Mammary epithelial cell (primary cell): ENCODE data around the gene RDH13.

Source experiments
- EZH2 ChIP-seq: IDR thresholded peaks from 2 replicates; pipeline ENCODE4 v1.6.1; 2012; ENCODE audit warnings: low read length, inconsistent platforms, borderline replicate concordance
- TF ChIP-seq, protein P1 (sequence below), 2 donors: IDR thresholded peaks in 1 of 2; conservative IDR thresholded peaks in 1 of 2; 2 replicates each; pipeline ENCODE4 v1.5.1; 2011 to 2012; ENCODE audit warnings: inconsistent platforms in 2 of 2, low read length in 2 of 2, mild to moderate bottlenecking in 2 of 2, control low read depth in 1 of 2, low read depth in 1 of 2; ENCODE audit not compliant: insufficient read depth in 1 of 2; ENCODE audit errors: extremely low read depth in 1 of 2

DNA sequence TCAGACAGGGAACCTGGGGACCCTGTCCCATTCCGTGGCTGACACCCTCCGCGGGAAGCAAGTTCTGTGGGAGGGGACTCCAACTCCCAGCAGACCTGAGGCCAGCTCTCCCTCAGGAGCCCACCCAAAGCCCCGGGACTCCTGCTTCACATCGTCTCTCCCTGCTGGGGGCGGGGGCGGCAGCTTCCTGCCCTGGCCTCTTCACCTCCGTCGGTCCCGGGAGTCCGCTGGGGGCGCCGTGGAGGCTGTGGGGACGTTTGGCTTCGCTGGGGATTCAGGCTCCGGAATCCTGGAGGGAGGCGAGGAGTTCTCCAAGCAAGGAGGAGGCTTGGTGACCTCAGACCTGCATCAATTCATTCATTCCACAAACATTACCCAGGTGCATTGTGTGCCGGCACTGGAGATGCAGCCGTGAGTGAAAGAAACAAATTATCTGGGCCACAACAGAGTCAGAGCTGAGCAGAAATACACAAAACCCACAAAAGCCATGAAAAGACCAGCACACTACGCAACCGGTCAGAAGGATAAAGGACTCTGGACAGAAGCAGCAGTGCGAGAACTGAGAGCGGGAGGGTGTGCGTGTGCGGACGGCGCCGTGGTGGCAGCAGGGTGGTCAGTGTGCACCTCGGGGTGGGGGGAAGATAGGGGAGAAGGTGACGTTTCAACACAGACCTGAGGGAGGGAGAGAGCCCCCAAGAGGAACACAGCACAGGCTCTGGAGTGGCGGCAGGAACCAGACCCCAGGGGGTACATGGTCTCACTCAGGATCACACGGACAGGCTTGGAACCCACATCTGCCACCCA is 31.7 kb upstream of the RDH13 start:
- TF ChIP-seq, protein P1, sequence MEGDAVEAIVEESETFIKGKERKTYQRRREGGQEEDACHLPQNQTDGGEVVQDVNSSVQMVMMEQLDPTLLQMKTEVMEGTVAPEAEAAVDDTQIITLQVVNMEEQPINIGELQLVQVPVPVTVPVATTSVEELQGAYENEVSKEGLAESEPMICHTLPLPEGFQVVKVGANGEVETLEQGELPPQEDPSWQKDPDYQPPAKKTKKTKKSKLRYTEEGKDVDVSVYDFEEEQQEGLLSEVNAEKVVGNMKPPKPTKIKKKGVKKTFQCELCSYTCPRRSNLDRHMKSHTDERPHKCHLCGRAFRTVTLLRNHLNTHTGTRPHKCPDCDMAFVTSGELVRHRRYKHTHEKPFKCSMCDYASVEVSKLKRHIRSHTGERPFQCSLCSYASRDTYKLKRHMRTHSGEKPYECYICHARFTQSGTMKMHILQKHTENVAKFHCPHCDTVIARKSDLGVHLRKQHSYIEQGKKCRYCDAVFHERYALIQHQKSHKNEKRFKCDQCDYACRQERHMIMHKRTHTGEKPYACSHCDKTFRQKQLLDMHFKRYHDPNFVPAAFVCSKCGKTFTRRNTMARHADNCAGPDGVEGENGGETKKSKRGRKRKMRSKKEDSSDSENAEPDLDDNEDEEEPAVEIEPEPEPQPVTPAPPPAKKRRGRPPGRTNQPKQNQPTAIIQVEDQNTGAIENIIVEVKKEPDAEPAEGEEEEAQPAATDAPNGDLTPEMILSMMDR (conservative IDR thresholded peaks at IDR 0.05 in 1 of 2, IDR thresholded peaks at IDR 0.05 in 1 of 2; ENCODE audit: extremely low read depth in 1 of 2, insufficient read depth in 1 of 2, low read depth in 1 of 2, low read length in 2 of 2): no peak
- no peak for TF ChIP-seq EZH2
